ENCODE measurements around the gene PHF11.

The PHF11 gene

DNA sequence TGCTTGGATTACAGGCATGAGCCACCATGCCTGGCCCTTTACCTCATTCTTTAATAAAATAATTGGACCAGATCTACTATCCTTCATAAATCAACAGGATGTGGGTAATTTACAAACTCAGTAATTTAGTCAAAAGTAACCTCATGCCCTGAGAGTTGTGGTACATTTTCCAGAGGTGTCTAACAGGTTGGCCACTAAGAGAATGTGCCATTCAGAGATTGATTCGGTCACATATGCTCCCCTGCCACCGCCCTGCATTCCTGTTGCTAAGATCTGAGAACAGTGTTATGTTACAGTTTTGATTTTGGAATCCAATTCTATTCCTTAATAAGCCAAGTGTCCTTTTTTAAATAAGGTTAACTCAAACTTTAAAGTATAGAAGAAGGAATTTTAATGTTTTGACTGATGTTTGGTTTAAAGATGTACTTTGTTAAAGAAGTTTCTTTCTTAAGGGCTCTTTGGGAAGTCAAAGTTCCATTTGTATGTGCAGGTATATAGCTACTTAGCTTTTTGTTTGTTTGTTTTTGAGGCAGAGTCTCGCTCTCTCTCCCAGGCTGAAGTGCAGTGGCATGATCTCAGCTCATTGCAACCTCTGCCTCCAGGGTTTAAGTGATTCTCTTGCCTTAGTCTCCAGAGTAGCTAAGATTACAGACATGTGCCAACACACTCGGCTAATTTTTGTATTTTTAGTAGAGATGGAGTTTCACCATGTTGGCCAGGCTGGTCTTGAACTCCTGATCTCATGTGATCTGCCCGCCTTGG, 29.2 kb downstream of the PHF11 start:
- Histone ChIP-seq H3K27ac (ENCODE audit: extremely low read depth, low read depth, low read length) (no peak overlapping the region), H3K36me3 (ENCODE audit: control insufficient read depth in 2 of 2, insufficient read depth in 1 of 2, low read length in 2 of 2) (peaks cover 0 to 5% of the 10 kb centered on the region in 2 experiments; a peak in 2 of 3 replicates), H3K4me3 (ENCODE audit: low read depth, low read length) (no peak overlapping the region), H3K4me1 (ENCODE audit: control insufficient read depth, insufficient read depth, low read length) (peaks cover 2% of the 10 kb centered on the region; the same call in 1 of the 2 replicates), H3K9me3 (ENCODE audit: control insufficient read depth, insufficient read depth, low read depth, low read length) (no peaks in the 10 kb centered on the region)
- POLR2A ChIA-PET: no interaction called here
- TF ChIP-seq ZNF48 (tag by site-specific recombination; IDR thresholded peaks at IDR 0.05) (no peak), ZNF426 (tag by site-specific recombination; IDR thresholded peaks at IDR 0.05) (no peak), HOXD13 (CRISPR knock-in tag; IDR thresholded peaks at IDR 0.05; ENCODE audit: borderline replicate concordance) (no peak), ZNF837 (tag by site-specific recombination; IDR thresholded peaks at IDR 0.05) (no peak), ZNF664 (tag by site-specific recombination; IDR thresholded peaks at IDR 0.05) (no peak), ZNF24 (tag by site-specific recombination; IDR thresholded peaks at IDR 0.05) (no peak)
- CTCF ChIA-PET: interaction anchor here (0.7 kb wide), 2 partner anchors 22 to 748 kb away, joined by 3 read pairs; no protein-coding TSS in a partner anchor

DNA sequence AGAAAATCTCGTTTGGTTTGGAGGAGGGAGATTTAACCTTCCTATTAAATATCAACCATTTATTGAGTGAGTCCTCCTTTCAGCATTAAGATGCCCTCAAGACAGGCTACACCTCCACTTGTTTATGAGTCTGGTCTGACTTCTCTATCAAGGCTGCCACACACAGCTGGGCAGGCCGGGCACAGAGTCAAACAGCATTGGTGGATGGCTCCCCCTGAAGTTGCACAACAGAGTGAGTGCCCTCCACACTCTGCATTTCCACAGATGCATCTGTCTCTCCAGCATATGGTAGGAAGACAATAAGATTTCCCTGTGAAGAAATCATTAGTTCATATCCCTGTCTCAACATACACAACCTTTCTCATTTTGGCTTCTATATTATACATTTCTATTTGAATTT, 31.4 kb downstream of the PHF11 start:
- Histone ChIP-seq H3K9me3 (ENCODE audit: control insufficient read depth, insufficient read depth, low read depth, low read length) (no peaks in the 10 kb centered on the region), H3K4me3 (ENCODE audit: low read depth, low read length) (no peak overlapping the region), H3K27ac (ENCODE audit: extremely low read depth, low read depth, low read length) (no peak overlapping the region), H3K36me3 (ENCODE audit: control insufficient read depth in 2 of 2, insufficient read depth in 1 of 2, low read length in 2 of 2) (peaks cover 0 to 5% of the 10 kb centered on the region in 2 experiments; a peak in 1 of 3 replicates), H3K4me1 (ENCODE audit: control insufficient read depth, insufficient read depth, low read length) (no peaks in the 10 kb centered on the region)
- TF ChIP-seq ZNF555 (tag by site-specific recombination; conservative IDR thresholded peaks at IDR 0.05) (no peak), ZNF37A (tag by site-specific recombination; IDR thresholded peaks at IDR 0.05) (no peak), ZNF133 (tag by site-specific recombination; IDR thresholded peaks at IDR 0.05) (no peak), ZNF155 (tag by site-specific recombination; IDR thresholded peaks at IDR 0.05) (no peak), ZNF416 (tag by site-specific recombination; IDR thresholded peaks at IDR 0.05) (no peak), WT1 (tag by site-specific recombination; IDR thresholded peaks at IDR 0.05) (no peak), ZBTB1 (tag by site-specific recombination; IDR thresholded peaks at IDR 0.05) (no peak), ZNF114 (tag by site-specific recombination; IDR thresholded peaks at IDR 0.05) (no peak), IKZF3 (tag by site-specific recombination; IDR thresholded peaks at IDR 0.05) (no peak)
- TF ChIP-seq, protein P1, sequence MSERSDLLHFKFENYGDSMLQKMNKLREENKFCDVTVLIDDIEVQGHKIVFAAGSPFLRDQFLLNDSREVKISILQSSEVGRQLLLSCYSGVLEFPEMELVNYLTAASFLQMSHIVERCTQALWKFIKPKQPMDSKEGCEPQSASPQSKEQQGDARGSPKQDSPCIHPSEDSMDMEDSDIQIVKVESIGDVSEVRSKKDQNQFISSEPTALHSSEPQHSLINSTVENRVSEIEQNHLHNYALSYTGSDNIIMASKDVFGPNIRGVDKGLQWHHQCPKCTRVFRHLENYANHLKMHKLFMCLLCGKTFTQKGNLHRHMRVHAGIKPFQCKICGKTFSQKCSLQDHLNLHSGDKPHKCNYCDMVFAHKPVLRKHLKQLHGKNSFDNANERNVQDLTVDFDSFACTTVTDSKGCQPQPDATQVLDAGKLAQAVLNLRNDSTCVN (tag by site-specific recombination; optimal IDR thresholded peaks at IDR 0.05): no peak
- TF ChIP-seq, protein P2, sequence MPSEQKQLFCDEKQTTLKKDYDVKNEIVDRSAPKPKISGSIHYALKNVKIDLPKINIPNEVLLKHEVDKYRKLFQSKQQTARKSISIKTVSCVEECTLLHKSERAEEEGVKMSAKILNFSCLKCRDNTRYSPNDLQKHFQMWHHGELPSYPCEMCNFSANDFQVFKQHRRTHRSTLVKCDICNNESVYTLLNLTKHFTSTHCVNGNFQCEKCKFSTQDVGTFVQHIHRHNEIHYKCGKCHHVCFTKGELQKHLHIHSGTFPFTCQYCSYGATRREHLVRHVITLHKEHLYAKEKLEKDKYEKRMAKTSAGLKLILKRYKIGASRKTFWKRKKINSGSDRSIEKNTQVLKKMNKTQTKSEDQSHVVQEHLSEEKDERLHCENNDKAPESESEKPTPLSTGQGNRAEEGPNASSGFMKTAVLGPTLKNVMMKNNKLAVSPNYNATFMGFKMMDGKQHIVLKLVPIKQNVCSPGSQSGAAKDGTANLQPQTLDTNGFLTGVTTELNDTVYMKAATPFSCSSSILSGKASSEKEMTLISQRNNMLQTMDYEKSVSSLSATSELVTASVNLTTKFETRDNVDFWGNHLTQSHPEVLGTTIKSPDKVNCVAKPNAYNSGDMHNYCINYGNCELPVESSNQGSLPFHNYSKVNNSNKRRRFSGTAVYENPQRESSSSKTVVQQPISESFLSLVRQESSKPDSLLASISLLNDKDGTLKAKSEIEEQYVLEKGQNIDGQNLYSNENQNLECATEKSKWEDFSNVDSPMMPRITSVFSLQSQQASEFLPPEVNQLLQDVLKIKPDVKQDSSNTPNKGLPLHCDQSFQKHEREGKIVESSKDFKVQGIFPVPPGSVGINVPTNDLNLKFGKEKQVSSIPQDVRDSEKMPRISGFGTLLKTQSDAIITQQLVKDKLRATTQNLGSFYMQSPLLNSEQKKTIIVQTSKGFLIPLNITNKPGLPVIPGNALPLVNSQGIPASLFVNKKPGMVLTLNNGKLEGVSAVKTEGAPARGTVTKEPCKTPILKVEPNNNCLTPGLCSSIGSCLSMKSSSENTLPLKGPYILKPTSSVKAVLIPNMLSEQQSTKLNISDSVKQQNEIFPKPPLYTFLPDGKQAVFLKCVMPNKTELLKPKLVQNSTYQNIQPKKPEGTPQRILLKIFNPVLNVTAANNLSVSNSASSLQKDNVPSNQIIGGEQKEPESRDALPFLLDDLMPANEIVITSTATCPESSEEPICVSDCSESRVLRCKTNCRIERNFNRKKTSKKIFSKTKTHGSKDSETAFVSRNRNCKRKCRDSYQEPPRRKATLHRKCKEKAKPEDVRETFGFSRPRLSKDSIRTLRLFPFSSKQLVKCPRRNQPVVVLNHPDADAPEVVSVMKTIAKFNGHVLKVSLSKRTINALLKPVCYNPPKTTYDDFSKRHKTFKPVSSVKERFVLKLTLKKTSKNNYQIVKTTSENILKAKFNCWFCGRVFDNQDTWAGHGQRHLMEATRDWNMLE (tag by site-specific recombination; conservative IDR thresholded peaks at IDR 0.05; ENCODE audit: low read depth): no peak
- TF ChIP-seq, protein P3, sequence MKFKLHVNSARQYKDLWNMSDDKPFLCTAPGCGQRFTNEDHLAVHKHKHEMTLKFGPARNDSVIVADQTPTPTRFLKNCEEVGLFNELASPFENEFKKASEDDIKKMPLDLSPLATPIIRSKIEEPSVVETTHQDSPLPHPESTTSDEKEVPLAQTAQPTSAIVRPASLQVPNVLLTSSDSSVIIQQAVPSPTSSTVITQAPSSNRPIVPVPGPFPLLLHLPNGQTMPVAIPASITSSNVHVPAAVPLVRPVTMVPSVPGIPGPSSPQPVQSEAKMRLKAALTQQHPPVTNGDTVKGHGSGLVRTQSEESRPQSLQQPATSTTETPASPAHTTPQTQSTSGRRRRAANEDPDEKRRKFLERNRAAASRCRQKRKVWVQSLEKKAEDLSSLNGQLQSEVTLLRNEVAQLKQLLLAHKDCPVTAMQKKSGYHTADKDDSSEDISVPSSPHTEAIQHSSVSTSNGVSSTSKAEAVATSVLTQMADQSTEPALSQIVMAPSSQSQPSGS (tag by site-specific recombination; IDR thresholded peaks at IDR 0.05; ENCODE audit: low read depth): no peak
- ChIA-PET POLR2A (no interaction called here), CTCF (no interaction called here)
